Measurements from ENCODE around the gene SLC41A2. TPM values are rescaled to one million over a fixed set of nuclear protein-coding genes. Genes with fewer than 3 reads are reported as not detected.
A peak's percentile ranks its signal among the peaks of the same experiment; 100 is the strongest.

The SLC41A2 gene
- total RNA-seq, 1 experiment from 2014 or later, result 14.8 TPM

GRCh38 chr12:104998423-104999346 is 40.6 kb upstream of the SLC41A2 start:
- H3K4me3 ChIP-seq, result no peak overlapping the region
- H3K4me1 ChIP-seq (replicated peaks; ENCODE audit: insufficient read depth), result no peaks in the 10 kb centered on the region
- H3K79me2 ChIP-seq (ENCODE audit: low read depth), result no peaks in the 10 kb centered on the region
- H3F3A ChIP-seq (ENCODE audit: insufficient read depth, low read depth), result no peaks in the 10 kb centered on the region; the same call in 1 of the 2 replicates
- H2AFZ ChIP-seq, result no peak overlapping the region
- H3K27me3 ChIP-seq (ENCODE audit: insufficient read depth, low read depth), result no peaks in the 10 kb centered on the region
- CTCF ChIA-PET, result no interaction called here
- H4K20me1 ChIP-seq (ENCODE audit: insufficient read depth), result no peaks in the 10 kb centered on the region; the same call in 1 of the 2 replicates
- no peaks in the 10 kb centered on the region for H3K9me2 ChIP-seq (ENCODE audit: insufficient read depth)
- H3K9me3 ChIP-seq (ENCODE audit: insufficient read depth, low read depth), result no peaks in the 10 kb centered on the region
- H3K4me2 ChIP-seq, result no peak overlapping the region
- H3K36me3 ChIP-seq (ENCODE audit: low read depth), result peaks cover 40% of the 10 kb centered on the region
- BruUV-seq (replicated peaks), result no TSS peak
- H3K27ac ChIP-seq, result no peak overlapping the region
- intact Hi-C loops (cut with micrococcal nuclease; ENCODE audit: unreplicated experiment), result no loop called here
- no peak for TF ChIP-seq EZH2 (IDR thresholded peaks at IDR 0.05; ENCODE audit: low read depth)
- TF ChIP-seq, protein P1, sequence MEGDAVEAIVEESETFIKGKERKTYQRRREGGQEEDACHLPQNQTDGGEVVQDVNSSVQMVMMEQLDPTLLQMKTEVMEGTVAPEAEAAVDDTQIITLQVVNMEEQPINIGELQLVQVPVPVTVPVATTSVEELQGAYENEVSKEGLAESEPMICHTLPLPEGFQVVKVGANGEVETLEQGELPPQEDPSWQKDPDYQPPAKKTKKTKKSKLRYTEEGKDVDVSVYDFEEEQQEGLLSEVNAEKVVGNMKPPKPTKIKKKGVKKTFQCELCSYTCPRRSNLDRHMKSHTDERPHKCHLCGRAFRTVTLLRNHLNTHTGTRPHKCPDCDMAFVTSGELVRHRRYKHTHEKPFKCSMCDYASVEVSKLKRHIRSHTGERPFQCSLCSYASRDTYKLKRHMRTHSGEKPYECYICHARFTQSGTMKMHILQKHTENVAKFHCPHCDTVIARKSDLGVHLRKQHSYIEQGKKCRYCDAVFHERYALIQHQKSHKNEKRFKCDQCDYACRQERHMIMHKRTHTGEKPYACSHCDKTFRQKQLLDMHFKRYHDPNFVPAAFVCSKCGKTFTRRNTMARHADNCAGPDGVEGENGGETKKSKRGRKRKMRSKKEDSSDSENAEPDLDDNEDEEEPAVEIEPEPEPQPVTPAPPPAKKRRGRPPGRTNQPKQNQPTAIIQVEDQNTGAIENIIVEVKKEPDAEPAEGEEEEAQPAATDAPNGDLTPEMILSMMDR (conservative IDR thresholded peaks at IDR 0.05), result no peak
- peak in 1 of 2 experiments; percentile 10 for DNase-seq
- POLR2A ChIA-PET (ENCODE audit: unreplicated experiment), result no interaction called here

DNA sequence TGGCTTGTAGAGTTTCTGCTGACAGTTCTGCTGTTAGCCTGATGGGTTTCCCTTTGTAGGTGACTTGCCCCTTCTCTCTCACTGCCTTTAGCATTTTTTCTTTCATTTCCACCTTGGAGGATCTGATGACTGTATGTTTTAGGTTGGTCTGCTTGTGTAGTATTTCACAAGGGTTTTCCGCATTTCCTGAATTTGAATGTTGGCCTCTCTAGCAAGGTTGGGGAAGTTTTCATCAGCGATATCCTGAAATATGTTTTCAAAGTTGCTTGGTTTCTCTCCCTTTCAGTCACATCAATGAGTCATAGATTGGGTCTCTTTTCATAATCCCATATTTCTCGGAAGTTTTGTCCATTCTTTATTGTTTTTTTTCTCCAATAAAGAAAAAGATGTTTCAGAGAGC is 39.5 kb upstream of the SLC41A2 start:
- no peaks in the 10 kb centered on the region for H3K27me3 ChIP-seq (ENCODE audit: insufficient read depth, low read depth)
- no peaks in the 10 kb centered on the region for H3K9me3 ChIP-seq (ENCODE audit: insufficient read depth, low read depth)
- no TSS peak for BruUV-seq (replicated peaks)
- no peak for DNase-seq
- H3K79me2 ChIP-seq (ENCODE audit: low read depth), result no peaks in the 10 kb centered on the region
- no peaks in the 10 kb centered on the region; the same call in 1 of the 2 replicates for H3F3A ChIP-seq (ENCODE audit: insufficient read depth, low read depth)
- ChIA-PET CTCF (no interaction called here), POLR2A (ENCODE audit: unreplicated experiment) (no interaction called here)
- H3K4me3 ChIP-seq, result no peak overlapping the region
- H2AFZ ChIP-seq, result no peak overlapping the region
- TF ChIP-seq, protein P1 (conservative IDR thresholded peaks at IDR 0.05), result no peak
- TF ChIP-seq EZH2 (IDR thresholded peaks at IDR 0.05; ENCODE audit: low read depth), result no peak
- H4K20me1 ChIP-seq (ENCODE audit: insufficient read depth), result no peaks in the 10 kb centered on the region; the same call in 1 of the 2 replicates
- no peak overlapping the region for H3K27ac ChIP-seq
- H3K9me2 ChIP-seq (ENCODE audit: insufficient read depth), result no peaks in the 10 kb centered on the region
- H3K36me3 ChIP-seq (ENCODE audit: low read depth), result peaks cover 40% of the 10 kb centered on the region
- H3K4me1 ChIP-seq (replicated peaks; ENCODE audit: insufficient read depth), result no peaks in the 10 kb centered on the region
- intact Hi-C loops (cut with micrococcal nuclease; ENCODE audit: unreplicated experiment), result no loop called here
- H3K4me2 ChIP-seq, result no peak overlapping the region

DNA sequence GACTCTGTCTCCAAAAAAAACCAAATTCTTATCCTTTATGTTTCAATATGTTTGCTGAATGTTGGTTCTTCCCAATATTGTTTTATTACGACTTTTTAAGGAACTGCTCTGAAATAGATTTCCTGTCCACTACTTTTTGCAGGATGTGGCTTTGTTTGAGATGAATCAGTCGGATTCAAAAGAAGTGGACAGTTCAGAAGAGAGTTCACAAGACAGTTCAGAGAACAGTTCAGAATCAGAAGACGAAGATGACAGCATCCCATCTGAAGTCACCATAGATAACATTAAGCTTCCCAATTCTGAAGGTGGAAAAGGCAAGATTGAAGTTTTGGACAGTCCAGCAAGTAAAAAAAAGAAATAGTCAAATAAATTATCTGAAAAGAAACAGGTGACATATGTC is 36.2 kb upstream of the SLC41A2 start:
- no peak for TF ChIP-seq EZH2 (IDR thresholded peaks at IDR 0.05; ENCODE audit: low read depth)
- TF ChIP-seq, protein P1 (conservative IDR thresholded peaks at IDR 0.05), result no peak
- no peaks in the 10 kb centered on the region for H3K4me1 ChIP-seq (replicated peaks; ENCODE audit: insufficient read depth)
- POLR2A ChIA-PET (ENCODE audit: unreplicated experiment), result no interaction called here
- H3K79me2 ChIP-seq (ENCODE audit: low read depth), result peaks cover 4% of the 10 kb centered on the region; the same call in 1 of the 2 replicates
- CTCF ChIA-PET, result no interaction called here
- H3K27ac ChIP-seq, result no peak overlapping the region
- no peaks in the 10 kb centered on the region for H3F3A ChIP-seq (ENCODE audit: insufficient read depth, low read depth)
- no peak for DNase-seq
- intact Hi-C loops (cut with micrococcal nuclease; ENCODE audit: unreplicated experiment), result no loop called here
- no peaks in the 10 kb centered on the region; the same call in 1 of the 2 replicates for H4K20me1 ChIP-seq (ENCODE audit: insufficient read depth)
- H3K36me3 ChIP-seq (ENCODE audit: low read depth), result peaks cover 39% of the 10 kb centered on the region
- no peak overlapping the region for H3K4me2 ChIP-seq
- no peak overlapping the region for H3K4me3 ChIP-seq
- no peaks in the 10 kb centered on the region for H3K9me2 ChIP-seq (ENCODE audit: insufficient read depth)
- no peaks in the 10 kb centered on the region for H3K27me3 ChIP-seq (ENCODE audit: insufficient read depth, low read depth)
- no peaks in the 10 kb centered on the region for H3K9me3 ChIP-seq (ENCODE audit: insufficient read depth, low read depth)
- no peak overlapping the region for H2AFZ ChIP-seq
- no TSS peak for BruUV-seq (replicated peaks)
